IMR-90 (cell line): ENCODE data around the gene MEDAG. TPM values are rescaled to one million over a fixed set of nuclear protein-coding genes. Genes with fewer than 3 reads are reported as not detected.
A peak's percentile ranks its signal among the peaks of the same experiment; 100 is the strongest.

ENCODE experiments used
- ATAC-seq: fragments of 200-7000 bp; cut with Tn5 transposase; 2 replicates; pipeline ENCODE4 v1.9.1; 2020; ENCODE audit warnings: low read depth, mild to moderate bottlenecking, moderate library complexity
- BruUV-seq: library from RNA; stranded (reverse); fragments of 400-500 nt; replicated peaks from 2 replicates; lab custom pipeline; 2021; lab: Mats Ljungman, UMichigan
- CTCF ChIA-PET: fragments of 300-600 bp; formaldehyde crosslinking; extraction: SDS; loops from one replicate; lab custom pipeline; 2021; ENCODE audit warnings: antibody characterized with exemption; lab: Yijun Ruan, JAX
- POLR2A ChIA-PET: fragments of 300-600 bp; sonication (Branson Sonifier 250); formaldehyde crosslinking; loops from one replicate; lab custom pipeline; 2022; ENCODE audit warnings: antibody characterized with exemption; ENCODE audit not compliant: unreplicated experiment; lab: Charles Lee
- DNase-seq: peaks from one replicate; pipeline ENCODE4 v3.0.0; 2013
- H2AFZ ChIP-seq: replicated peaks from 2 replicates; pipeline ENCODE3; 2013; ENCODE audit warnings: low read length, mild to moderate bottlenecking; ENCODE audit not compliant: poor library complexity
- H2AK5ac ChIP-seq: 2 replicates; pipeline ENCODE4 v1.6.1; 2013; ENCODE audit warnings: low read depth, low read length, inconsistent platforms
- H2AK9ac ChIP-seq: replicated peaks from 2 replicates; pipeline ENCODE3; 2013; ENCODE audit warnings: mild to moderate bottlenecking, low read depth, low read length, moderate library complexity; ENCODE audit not compliant: poor library complexity
- H2BK120ac ChIP-seq: 2 replicates; pipeline ENCODE4 v1.6.1; 2013; ENCODE audit warnings: low read depth, low read length, inconsistent platforms
- H2BK15ac ChIP-seq: 3 replicates; pipeline ENCODE4 v1.6.1; 2013; ENCODE audit warnings: low read depth, low read length, inconsistent platforms
- H2BK20ac ChIP-seq: 2 replicates; pipeline ENCODE4 v1.6.1; 2013; ENCODE audit warnings: low read depth, mild to moderate bottlenecking, inconsistent platforms, low read length, moderate library complexity
- H2BK5ac ChIP-seq: 2 replicates; pipeline ENCODE4 v1.6.1; 2013; ENCODE audit warnings: mild to moderate bottlenecking, low read depth, low read length, inconsistent platforms; ENCODE audit not compliant: poor library complexity, severe bottlenecking
- H3K14ac ChIP-seq: replicated peaks from 2 replicates; pipeline ENCODE4 v1.6.1; 2013; ENCODE audit warnings: low read depth, low read length, inconsistent platforms
- H3K18ac ChIP-seq: 2 replicates; pipeline ENCODE4 v1.6.1; 2013; ENCODE audit warnings: low read depth, low read length, control low read depth
- H3K23ac ChIP-seq: 2 replicates; pipeline ENCODE4 v1.6.1; 2013; ENCODE audit warnings: low read depth, low read length, inconsistent platforms
- H3K27ac ChIP-seq: 2 replicates; pipeline ENCODE4 v1.5.1; 2013; ENCODE audit warnings: mild to moderate bottlenecking, control low read depth, low read length; ENCODE audit not compliant: insufficient read depth
- H3K27me3 ChIP-seq: 2 replicates; pipeline ENCODE4 v1.6.1; 2013; ENCODE audit warnings: low read length; ENCODE audit not compliant: control insufficient read depth, insufficient read depth
- H3K36me3 ChIP-seq: 2 replicates; pipeline ENCODE4 v1.6.1; 2013; ENCODE audit warnings: low read length, mixed read lengths; ENCODE audit not compliant: control insufficient read depth, insufficient read depth
- H3K4ac ChIP-seq: 2 replicates; pipeline ENCODE4 v1.6.1; 2013; ENCODE audit warnings: low read depth, low read length, inconsistent platforms
- H3K4me1 ChIP-seq: 2 replicates; pipeline ENCODE4 v1.6.1; 2013; ENCODE audit warnings: low read length, mixed read lengths; ENCODE audit not compliant: control insufficient read depth, insufficient read depth
- H3K4me2 ChIP-seq: 2 replicates; pipeline ENCODE4 v1.6.1; 2013; ENCODE audit warnings: low read depth, mild to moderate bottlenecking, control low read depth, low read length, moderate library complexity
- H3K4me3 ChIP-seq: 2 replicates; pipeline ENCODE4 v1.5.1; 2013; ENCODE audit warnings: low read depth, mild to moderate bottlenecking, control low read depth, low read length, moderate library complexity; ENCODE audit not compliant: insufficient read depth
- H3K56ac ChIP-seq: 2 replicates; pipeline ENCODE4 v1.6.1; 2013; ENCODE audit warnings: low read length, inconsistent platforms; ENCODE audit not compliant: insufficient read depth; ENCODE audit errors: extremely low read depth
- H3K79me1 ChIP-seq, 2 experiments: 2 replicates each; pipeline ENCODE4 v1.6.1; 2013; ENCODE audit warnings: low read length in 2 of 2, inconsistent platforms in 1 of 2, low read depth in 1 of 2
- H3K9ac ChIP-seq: 2 replicates; pipeline ENCODE4 v1.6.1; 2013; ENCODE audit warnings: low read depth, low read length, control low read depth
- H3K9me1 ChIP-seq: 2 replicates; pipeline ENCODE4 v1.6.1; 2013; ENCODE audit warnings: low read length, inconsistent platforms; ENCODE audit not compliant: insufficient read depth
- H3K9me3 ChIP-seq: 2 replicates; pipeline ENCODE4 v1.6.1; 2013; ENCODE audit warnings: low read length; ENCODE audit not compliant: control insufficient read depth, insufficient read depth
- H4K20me1 ChIP-seq: 2 replicates; pipeline ENCODE4 v1.6.1; 2013; ENCODE audit warnings: low read length, inconsistent platforms; ENCODE audit not compliant: insufficient read depth
- H4K5ac ChIP-seq: 2 replicates; pipeline ENCODE4 v1.6.1; 2013; ENCODE audit warnings: mild to moderate bottlenecking, low read depth, low read length, control low read depth
- H4K8ac ChIP-seq, 2 experiments: 2 replicates each; pipeline ENCODE4 v1.6.1; 2013; ENCODE audit warnings: low read depth in 2 of 2, low read length in 2 of 2, control low read depth in 1 of 2, inconsistent platforms in 1 of 2
- H4K91ac ChIP-seq: 2 replicates; pipeline ENCODE4 v1.6.1; 2013; ENCODE audit warnings: low read depth, low read length, inconsistent platforms; ENCODE audit not compliant: insufficient read depth
- BHLHE40 ChIP-seq: fragments of 150-350 bp; IDR thresholded peaks from 2 replicates; pipeline ENCODE4 v1.6.1; 2016; ENCODE audit warnings: mild to moderate bottlenecking, low read depth, low read length
- CHD1 ChIP-seq: IDR thresholded peaks from 2 replicates; pipeline ENCODE4 v1.6.1; 2012; ENCODE audit warnings: low read depth, low read length, improper control_type of control experiment
- MAZ ChIP-seq: IDR thresholded peaks from 2 replicates; pipeline ENCODE4 v1.6.1; 2012; ENCODE audit warnings: low read depth, mild to moderate bottlenecking, low read length, improper control_type of control experiment, moderate library complexity, borderline replicate concordance
- SMC3 ChIP-seq: fragments of 150-350 bp; IDR thresholded peaks from 2 replicates; pipeline ENCODE4 v1.6.1; 2016; ENCODE audit warnings: low read depth, mild to moderate bottlenecking, antibody characterized with exemption, low read length, moderate library complexity
- WGBS, 2 experiments: methylation state at CpG; one replicate each; pipeline versions ENCODE4 v1.1.5 to v1.1.7; 2013; ENCODE audit warnings: missing lambda C conversion rate in 2 of 2; ENCODE audit not compliant: insufficient read length in 1 of 2; ENCODE audit errors: extremely low coverage in 2 of 2; 5-methylcytosine and 5-hydroxymethylcytosine counted together
- dilution Hi-C: fragments of 300-500 bp; cut with HindIII; formaldehyde crosslinking; loops from one replicate; pipeline ENCODE4 v1.14.3; 2018; ENCODE audit warnings: low sequenced_read_pairs; ENCODE audit not compliant: unreplicated experiment
- in situ Hi-C: fragments of 300-500 bp; cut with MboI; formaldehyde crosslinking; loops from 3 replicates; pipeline ENCODE4 v1.14.3; 2019; ENCODE audit warnings: low sequenced_read_pairs, inconsistent platforms, mixed read lengths
- intact Hi-C: fragments of 100-400 bp; cut with micrococcal nuclease; formaldehyde crosslinking; loops from 2 replicates; pipeline ENCODE4 v1.10.0; 2022
- polyA plus RNA-seq, 3 experiments: library from polyadenylated mRNA; depleted of rRNA; stranded (reverse); fragments of >200 nt; gene quantifications; 2 replicates each; pipeline ENCODE4 v1.2.3, GENCODE V29; 2012; ENCODE audit warnings: low replicate concordance in 1 of 3
- total RNA-seq: library from RNA; depleted of rRNA; stranded (reverse); fragments of >200 nt; gene quantifications from 2 replicates; pipeline ENCODE4 v1.2.3, GENCODE V29; 2012

Gene MEDAG
- total and polyA plus RNA-seq, 2 of the 4 experiments (the other 2 are of a cell fraction), result 0.32 to 0.36 TPM

DNA sequence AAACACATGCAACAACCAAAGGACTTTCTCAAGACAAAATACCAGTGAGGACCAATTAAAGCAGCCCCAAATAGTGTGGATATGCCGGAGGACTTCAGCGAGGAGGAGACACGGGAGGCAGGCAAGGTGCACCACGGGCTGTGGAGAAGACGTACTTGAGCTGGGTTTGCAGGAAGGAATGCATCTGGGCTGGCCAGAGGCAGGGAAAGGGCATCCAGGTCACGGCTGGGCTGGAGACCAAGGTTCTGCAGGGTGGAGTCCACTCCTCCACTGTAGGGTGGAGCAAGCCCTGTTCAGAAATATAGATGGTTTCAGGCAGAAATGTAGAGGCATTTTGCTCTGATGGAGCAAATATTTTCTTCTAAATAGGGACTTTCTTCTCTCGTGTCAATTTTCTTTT lies 36.6 kb upstream of the MEDAG start:
- Histone ChIP-seq H3K14ac (peak overlapping the region; percentile 78), H3K27me3 (no peaks in the 10 kb centered on the region), H3K56ac (peak overlapping the region; percentile 99), H2AFZ (peak overlapping the region; percentile 60), H3K9me3 (no peaks in the 10 kb centered on the region), H3K36me3 (no peaks in the 10 kb centered on the region), H4K5ac (peak overlapping the region; percentile 62), H2BK5ac (peak overlapping the region; percentile 98), H3K4me3 (no peak overlapping the region), H3K27ac (peak overlapping the region; percentile 97), H2AK5ac (peak overlapping the region; percentile 94), H4K20me1 (no peaks in the 10 kb centered on the region), H2BK120ac (peak overlapping the region; percentile 94), H3K9me1 (peaks cover 25% of the 10 kb centered on the region), H4K8ac (peak overlapping the region; percentile 71 to 87), H3K9ac (peak overlapping the region; percentile 51), H3K4me2 (peak overlapping the region; percentile 47), H3K23ac (peak overlapping the region; percentile 6), H2AK9ac (peak overlapping the region; percentile 13), H4K91ac (peak overlapping the region; percentile 95), H3K18ac (peak overlapping the region; percentile 76), H3K4me1 (peaks cover 56% of the 10 kb centered on the region), H2BK15ac (peak overlapping the region; percentile 85; the same call in 2 of the 3 replicates), H3K79me1 (peaks cover 6 to 19% of the 10 kb centered on the region in 2 experiments; a peak in 3 of 4 replicates), H3K4ac (peak overlapping the region; percentile 98), H2BK20ac (peak overlapping the region; percentile 98)
- ChIA-PET POLR2A (interaction anchor here (1.7 kb wide), 1 partner anchor 176 kb away, joined by 5 read pairs; no protein-coding TSS in a partner anchor), CTCF (interaction anchor here (0.5 to 0.8 kb wide), 2 partner anchors 18 to 70 kb away, joined by 3 read pairs; no protein-coding TSS in a partner anchor)
- no TSS peak for BruUV-seq
- ATAC-seq (no peak), DNase-seq (peak; percentile 50)
- 69% methylated on average over 6 of the region's 7 CpGs; no CpG with 5 or more reads in 1 of the 2 experiments for WGBS, 2 experiments
- dilution Hi-C loops (no loop called here), in situ Hi-C loops (loop anchor here (10.0 kb wide), 1 partner anchor 195 kb away; no protein-coding TSS in a partner anchor), intact Hi-C loops (loop anchor here (5.0 to 10.0 kb wide), 3 partner anchors 197 to 735 kb away; no protein-coding TSS in a partner anchor)
- no peak for TF ChIP-seq SMC3
- TF ChIP-seq MAZ, result no peak
- TF ChIP-seq BHLHE40, result no peak
- no peak for TF ChIP-seq CHD1
